ENCODE results near the gene SNAPC2.
A peak's percentile ranks its signal among the peaks of the same experiment; 100 is the strongest.

Gene SNAPC2, protein sequence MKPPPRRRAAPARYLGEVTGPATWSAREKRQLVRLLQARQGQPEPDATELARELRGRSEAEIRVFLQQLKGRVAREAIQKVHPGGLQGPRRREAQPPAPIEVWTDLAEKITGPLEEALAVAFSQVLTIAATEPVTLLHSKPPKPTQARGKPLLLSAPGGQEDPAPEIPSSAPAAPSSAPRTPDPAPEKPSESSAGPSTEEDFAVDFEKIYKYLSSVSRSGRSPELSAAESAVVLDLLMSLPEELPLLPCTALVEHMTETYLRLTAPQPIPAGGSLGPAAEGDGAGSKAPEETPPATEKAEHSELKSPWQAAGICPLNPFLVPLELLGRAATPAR

DNA sequence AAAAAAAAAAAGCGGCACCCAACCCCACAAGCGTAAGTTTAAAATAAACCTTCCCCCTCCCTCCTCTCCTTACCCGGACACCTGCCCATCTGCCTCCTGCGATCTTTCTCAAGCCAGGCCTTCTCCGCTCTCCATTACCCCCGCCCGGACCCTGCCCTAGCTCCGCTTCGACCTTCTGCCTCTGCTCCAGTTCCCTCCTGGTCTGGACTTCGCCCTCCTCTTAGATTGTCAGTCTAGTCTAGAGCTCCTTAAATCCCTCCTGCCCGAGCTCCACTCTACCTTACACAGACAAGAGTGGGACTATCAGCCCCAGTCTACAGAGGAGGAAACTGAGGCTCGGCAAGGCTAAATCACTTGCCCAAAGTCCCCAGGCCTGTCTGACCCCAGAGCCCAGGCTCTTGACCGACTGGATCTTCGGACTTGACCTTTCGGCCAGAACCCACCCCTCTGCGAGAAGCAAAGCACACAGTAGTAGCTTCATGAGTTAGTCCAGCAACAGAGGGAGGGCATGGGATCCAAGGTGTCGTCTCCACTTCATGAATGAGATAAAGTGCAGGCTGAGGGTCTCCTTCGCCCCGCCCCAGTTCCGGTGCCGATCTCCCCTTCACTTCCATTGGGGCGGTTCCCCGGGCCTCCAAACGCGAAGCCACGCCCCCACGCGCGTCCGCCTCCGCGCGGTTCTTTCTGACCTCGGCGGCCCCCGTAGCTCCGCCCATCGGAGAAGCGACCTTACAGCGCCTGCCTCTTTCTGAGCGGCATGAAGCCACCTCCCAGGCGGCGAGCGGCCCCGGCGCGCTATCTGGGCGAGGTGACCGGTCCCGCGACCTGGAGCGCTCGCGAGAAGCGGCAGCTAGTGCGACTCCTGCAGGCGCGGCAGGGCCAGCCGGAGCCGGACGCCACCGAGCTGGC lies at the start of gene SNAPC2:
Gene SNAPC2 (plus strand): TSS at position 729 of the 909 bp plus-strand sequence. CDS start 29 bp downstream, at position 758.
- peak; percentile 97 for DNase-seq

GRCh38 chr19:7870571-7871436 lies 49.3 kb upstream of the SNAPC2 start:
- peak; percentile 63 to 64 for DNase-seq

- peak; percentile 89 to 90 for DNase-seq
Observed at GRCh38 chr19:7871437-7872305, 48.5 kb upstream of the SNAPC2 start.

GRCh38 chr19:7872306-7873204 lies 47.6 kb upstream of the SNAPC2 start:
- DNase-seq: no peak

GRCh38 chr19:7873304-7874075 lies 46.6 kb upstream of the SNAPC2 start:
- DNase-seq: no peak

DNA sequence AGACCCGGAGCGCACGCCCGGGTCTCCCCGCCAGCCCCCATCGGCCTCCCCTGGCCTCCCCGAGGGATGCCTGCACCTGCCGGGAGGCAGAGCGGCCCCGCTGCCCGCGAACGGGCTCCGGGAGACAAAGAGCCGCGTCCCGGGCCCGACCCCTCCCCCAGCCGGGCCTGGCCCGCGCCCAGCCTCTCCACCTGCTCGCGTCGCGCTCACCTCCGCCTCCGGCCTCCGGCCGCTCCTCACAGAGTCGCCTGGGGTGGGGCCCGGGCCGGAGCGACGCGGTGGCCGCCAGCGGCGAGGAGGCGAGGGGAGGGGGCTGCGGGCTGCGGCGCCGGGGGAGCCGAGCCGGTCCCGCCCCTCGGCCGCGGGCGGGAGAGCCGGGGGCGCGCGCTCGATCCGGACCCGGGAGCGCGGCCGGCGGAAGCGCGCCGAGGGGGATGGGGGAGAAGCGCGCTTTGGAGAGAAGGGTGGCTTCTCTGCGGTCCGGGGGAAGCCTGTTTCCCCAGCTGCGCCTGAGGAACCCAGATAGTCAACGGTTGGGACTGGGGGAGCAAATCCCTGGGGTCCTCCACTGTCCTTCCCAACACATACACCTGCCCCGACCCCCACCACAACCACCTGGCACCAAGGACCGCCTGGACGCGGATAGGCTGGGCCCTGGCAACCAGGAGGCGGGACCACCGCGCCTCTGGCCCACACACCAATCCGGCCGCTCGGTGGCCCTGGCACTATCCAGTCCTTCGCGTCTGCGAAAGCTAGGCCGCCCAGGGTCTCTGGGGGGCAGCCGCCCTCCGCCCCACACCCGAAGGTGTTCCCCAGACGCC lies 45.9 kb upstream of the SNAPC2 start, which contains the start of gene PRR36:
Gene PRR36 (minus strand): TSS at position 315 of the 821 bp plus-strand sequence. CDS start 701 bp downstream, outside the sequence.
- no peak for DNase-seq

DNA sequence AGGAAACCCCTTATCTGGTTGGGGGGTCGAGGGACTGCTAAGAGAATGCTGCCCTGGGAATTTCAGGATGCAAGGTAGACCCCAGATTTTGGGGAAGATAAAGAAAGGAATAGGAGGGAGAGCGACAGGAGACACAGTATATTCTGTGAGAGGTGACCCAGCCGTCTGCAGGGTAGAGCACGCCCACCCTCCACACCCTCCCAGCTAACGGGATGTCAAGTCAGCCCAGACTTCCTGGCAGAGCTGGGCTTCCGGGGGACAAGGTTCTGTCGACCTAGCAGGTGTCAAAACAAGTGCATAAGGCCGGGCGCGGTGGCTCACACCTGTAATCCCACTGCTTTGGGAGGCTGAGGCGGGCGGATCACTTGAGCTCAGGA lies 45.3 kb upstream of the SNAPC2 start:
- DNase-seq: no peak

GRCh38 chr19:7877249-7877836 lies 42.8 kb upstream of the SNAPC2 start:
- no peak for DNase-seq

DNA sequence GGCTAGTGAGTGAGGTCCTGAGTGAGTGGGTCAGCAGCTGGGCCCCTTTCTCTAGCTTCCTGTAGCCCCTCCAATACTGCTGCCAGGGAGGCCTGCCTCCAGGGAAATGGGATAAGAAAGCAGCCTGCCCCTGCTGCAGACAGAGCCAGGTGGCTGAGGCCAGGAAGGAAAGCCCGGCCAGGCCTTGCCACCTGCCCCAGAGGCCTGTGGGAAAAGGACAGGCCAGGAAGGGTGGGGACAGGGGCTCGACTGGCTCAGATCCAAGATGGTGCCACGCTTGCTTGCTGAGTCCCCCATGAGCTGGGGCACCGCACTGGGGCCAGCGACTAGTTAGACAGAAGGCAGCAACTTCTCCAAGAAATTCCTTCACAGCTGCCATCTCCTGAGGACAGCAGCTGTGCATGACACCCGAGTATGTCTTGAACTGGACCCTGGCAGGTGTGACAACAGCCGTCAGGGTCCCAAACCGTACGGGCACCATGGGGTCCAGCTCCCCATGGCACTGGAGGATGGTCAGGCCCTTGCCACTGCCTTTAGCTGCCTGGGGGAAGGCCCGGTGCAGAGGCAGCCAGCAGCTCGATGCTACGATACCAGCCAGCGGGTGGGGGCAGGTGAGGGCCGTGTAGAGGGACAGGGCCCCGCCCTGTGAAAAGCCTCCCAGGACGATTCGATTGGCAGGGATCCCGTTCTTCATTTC lies 40.9 kb upstream of the SNAPC2 start:
- no peak for DNase-seq

- DNase-seq: no peak
Observed at GRCh38 chr19:7879836-7880235, 40.3 kb upstream of the SNAPC2 start.

DNA sequence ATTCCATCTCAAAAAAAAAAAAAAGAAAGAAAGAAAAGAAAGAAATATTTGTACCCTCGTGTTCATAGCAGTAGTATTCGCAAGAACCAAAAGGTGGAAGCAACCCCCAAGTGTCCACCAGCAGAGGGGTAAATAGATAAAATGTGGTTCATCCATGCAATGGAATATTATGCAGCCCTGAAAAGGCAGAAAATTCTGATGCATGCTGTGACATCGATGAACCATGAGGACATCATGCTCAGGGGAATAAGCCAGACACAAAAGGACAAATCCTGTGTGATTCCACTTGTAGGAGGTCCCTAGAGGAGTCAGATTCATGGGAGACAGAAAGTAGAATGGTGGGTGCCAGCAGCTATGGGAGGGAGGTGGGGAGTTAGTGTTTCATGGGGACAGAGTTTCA lies 38.2 kb upstream of the SNAPC2 start:
- DNase-seq: no peak

- DNase-seq: no peak
Observed at GRCh38 chr19:7883105-7883504, 37.0 kb upstream of the SNAPC2 start.

GRCh38 chr19:7883796-7884570 lies 36.2 kb upstream of the SNAPC2 start:
- DNase-seq: no peak

DNA sequence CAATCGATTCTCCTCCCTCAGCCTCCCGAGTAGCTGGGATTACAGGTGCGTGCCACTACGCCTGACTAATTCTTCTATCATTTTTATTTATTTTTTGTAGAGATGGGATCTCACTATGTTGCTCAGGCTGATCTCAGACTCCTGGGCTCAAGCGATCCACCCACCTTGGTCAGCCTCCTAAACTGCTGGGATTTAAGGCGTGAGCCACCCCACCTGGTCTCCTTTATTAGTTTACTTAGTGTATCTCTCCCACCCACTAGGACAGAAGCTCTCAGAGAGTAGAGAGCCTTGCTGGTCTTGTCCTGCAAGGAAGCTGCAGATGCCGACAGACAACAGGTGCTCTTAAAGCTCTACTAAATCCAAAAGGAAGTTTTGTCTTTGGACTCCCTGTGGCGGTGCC lies 34.3 kb upstream of the SNAPC2 start:
- DNase-seq: no peak

DNA sequence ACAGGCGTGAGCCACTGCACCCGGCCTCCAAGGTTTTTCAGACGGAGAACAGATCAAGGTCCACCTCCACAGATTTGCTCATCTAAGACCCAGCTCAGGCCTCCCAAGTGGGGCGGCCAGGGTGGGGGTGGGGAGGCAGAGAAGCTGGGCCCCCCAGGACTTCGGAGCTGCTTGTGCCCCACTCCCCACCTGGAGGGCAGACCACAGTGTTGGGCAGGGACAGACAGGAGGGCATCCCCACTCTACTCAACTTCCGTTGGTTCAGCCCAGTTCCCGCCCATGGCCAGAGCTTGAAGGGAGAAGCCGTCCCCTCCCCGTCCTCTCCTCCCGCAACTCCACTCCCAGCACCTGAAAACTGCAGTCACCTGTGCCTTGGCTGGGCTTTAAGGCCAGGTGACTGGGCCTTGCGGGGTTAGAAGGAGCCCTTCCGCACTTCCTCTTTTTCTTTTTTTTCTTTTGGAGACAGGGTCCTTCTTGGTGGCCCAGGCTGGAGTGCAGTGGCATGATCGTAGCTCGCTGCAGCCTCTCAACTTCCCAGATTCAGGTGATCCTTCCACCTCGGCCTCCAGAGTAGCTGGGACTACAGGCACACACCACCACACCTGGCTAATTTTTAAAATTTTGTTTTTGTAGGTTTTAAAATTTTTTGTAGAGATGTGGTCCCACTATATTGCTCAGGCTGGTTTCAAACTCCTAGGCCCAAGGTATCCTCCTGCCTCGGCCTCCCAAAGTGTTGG lies 32.6 kb upstream of the SNAPC2 start:
- DNase-seq: no peak

DNA sequence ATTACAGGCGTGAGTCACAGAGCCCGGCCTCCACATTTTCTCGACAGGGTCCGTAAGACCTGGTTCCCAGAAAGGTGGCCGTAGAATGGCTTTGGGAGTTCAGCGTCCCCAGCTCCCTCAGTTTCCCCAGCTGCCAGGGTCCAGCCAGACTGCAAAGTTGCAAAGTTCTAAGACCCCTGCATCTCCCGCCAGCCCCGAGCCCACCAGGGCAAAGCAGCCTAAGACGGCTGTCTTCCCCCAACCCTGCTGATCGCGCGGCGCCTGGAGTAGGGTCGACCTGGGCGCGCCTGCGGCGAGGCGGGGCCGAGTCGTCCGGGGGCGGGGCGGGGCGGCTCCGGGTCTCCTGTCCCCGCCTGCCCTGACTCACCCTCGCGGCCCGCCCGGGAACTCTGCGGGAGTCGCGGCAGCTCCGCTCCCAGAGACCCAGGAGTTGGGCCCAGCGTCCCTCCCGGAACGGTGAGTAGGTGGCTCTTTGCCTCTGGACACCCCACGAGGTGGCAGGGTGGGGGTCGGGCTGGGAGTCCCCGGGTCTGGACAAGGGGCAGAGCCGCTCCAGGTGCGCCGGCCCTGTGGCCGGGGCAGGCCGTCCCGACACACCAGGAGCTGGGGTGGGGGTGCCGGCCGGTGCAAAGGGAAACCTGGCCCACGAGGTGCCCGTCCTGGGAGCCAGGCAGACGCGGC lies 31.9 kb upstream of the SNAPC2 start, which contains the start of gene LRRC8E:
Gene LRRC8E (plus strand): TSS at position 366 of the 681 bp plus-strand sequence. CDS start 7,094 bp downstream, outside the sequence.
- DNase-seq: no peak
